ENCODE data around the gene PACRG. TPM values are rescaled to one million over a fixed set of nuclear protein-coding genes. Genes with fewer than 3 reads are reported as not detected.

Gene PACRG
- polyA plus RNA-seq, 3 donors: not detected

GRCh38 chr6:163340201-163340887, 612.6 kb downstream of the PACRG start:
- H3K36me3 Mint-ChIP-seq: no peaks in the 10 kb centered on the region
- no peak for DNase-seq
- no peak overlapping the region for H3K4me3 Mint-ChIP-seq
- TF ChIP-seq CTCF (IDR thresholded peaks at IDR 0.05): no peak
- intact Hi-C loops (cut with micrococcal nuclease): no loop called here
- H3K79me2 ChIP-seq (ENCODE audit: insufficient read depth, low read length): no peaks in the 10 kb centered on the region
- no peak overlapping the region for H3K9ac ChIP-seq (ENCODE audit: insufficient read depth, low read length, poor library complexity, severe bottlenecking)
- no peak overlapping the region for H3K27ac Mint-ChIP-seq
- 87% methylated on average over 7 of the region's 19 CpGs for WGBS (ENCODE audit: insufficient coverage)
- peaks cover 0 to 3% (median 0%) of the 10 kb centered on the region in 7 donors for H3K9me3 Mint-ChIP-seq
- H3K4me2 ChIP-seq (replicated peaks; ENCODE audit: extremely low read depth, low read length, poor library complexity, severe bottlenecking): no peak overlapping the region
- peaks cover 3 to 10% (median 4%) of the 10 kb centered on the region in 3 donors for H3K27me3 Mint-ChIP-seq (ENCODE audit: low read depth in 3 of 3)
- H3K9me3 ChIP-seq (replicated peaks in 1 of 2; ENCODE audit: control insufficient read depth in 1 of 2, insufficient read depth in 1 of 2, low read length in 2 of 2): no peaks in the 10 kb centered on the region
- no peak overlapping the region for H3K4me3 ChIP-seq (replicated peaks in 1 of 3; ENCODE audit: low read depth in 2 of 3, low read length in 3 of 3)
- no peak overlapping the region for H2AFZ ChIP-seq (ENCODE audit: insufficient read depth, low read depth, low read length, poor library complexity, severe bottlenecking)
- peaks cover 19% of the 10 kb centered on the region for H3K4me1 Mint-ChIP-seq
- H3K27me3 ChIP-seq (ENCODE audit: control insufficient read depth in 2 of 2, insufficient read depth in 2 of 2, low read length in 2 of 2): no peaks in the 10 kb centered on the region
- H3K27ac ChIP-seq (ENCODE audit: low read depth in 1 of 2, low read length in 2 of 2): no peak overlapping the region
- H3K36me3 ChIP-seq (replicated peaks in 1 of 2; ENCODE audit: control insufficient read depth in 1 of 2, insufficient read depth in 2 of 2, low read length in 2 of 2): no peaks in the 10 kb centered on the region
- H4K20me1 ChIP-seq (ENCODE audit: insufficient read depth, low read length): no peaks in the 10 kb centered on the region
- H3K4me1 ChIP-seq (ENCODE audit: control insufficient read depth in 1 of 2, insufficient read depth in 2 of 2, low read length in 2 of 2): peaks cover 14 to 18% of the 10 kb centered on the region in 2 donors

- peaks cover 9% of the 10 kb centered on the region for H3K4me1 Mint-ChIP-seq
- no peak overlapping the region for H3K27ac Mint-ChIP-seq
- Histone ChIP-seq H2AFZ (ENCODE audit: insufficient read depth, low read depth, low read length, poor library complexity, severe bottlenecking) (no peak overlapping the region), H3K27ac (ENCODE audit: low read depth in 1 of 2, low read length in 2 of 2) (no peak overlapping the region), H3K9me3 (replicated peaks in 1 of 2; ENCODE audit: control insufficient read depth in 1 of 2, insufficient read depth in 1 of 2, low read length in 2 of 2) (no peaks in the 10 kb centered on the region), H3K4me3 (replicated peaks in 1 of 3; ENCODE audit: low read depth in 2 of 3, low read length in 3 of 3) (no peak overlapping the region), H3K79me2 (ENCODE audit: insufficient read depth, low read length) (no peaks in the 10 kb centered on the region), H3K4me1 (ENCODE audit: control insufficient read depth in 1 of 2, insufficient read depth in 2 of 2, low read length in 2 of 2) (peaks cover 7 to 11% of the 10 kb centered on the region in 2 donors), H3K4me2 (replicated peaks; ENCODE audit: extremely low read depth, low read length, poor library complexity, severe bottlenecking) (no peak overlapping the region), H3K9ac (ENCODE audit: insufficient read depth, low read length, poor library complexity, severe bottlenecking) (no peak overlapping the region), H4K20me1 (ENCODE audit: insufficient read depth, low read length) (no peaks in the 10 kb centered on the region), H3K27me3 (ENCODE audit: control insufficient read depth in 2 of 2, insufficient read depth in 2 of 2, low read length in 2 of 2) (no peaks in the 10 kb centered on the region), H3K36me3 (replicated peaks in 1 of 2; ENCODE audit: control insufficient read depth in 1 of 2, insufficient read depth in 2 of 2, low read length in 2 of 2) (no peaks in the 10 kb centered on the region)
- no peaks in the 10 kb centered on the region for H3K36me3 Mint-ChIP-seq
- peaks cover 3% of the 10 kb centered on the region in 3 donors for H3K27me3 Mint-ChIP-seq (ENCODE audit: low read depth in 3 of 3)
- no peak for DNase-seq
- 97% methylated on average over 10 of the region's 16 CpGs for WGBS (ENCODE audit: insufficient coverage)
- TF ChIP-seq CTCF (IDR thresholded peaks at IDR 0.05): no peak
- peaks cover 0 to 3% (median 0%) of the 10 kb centered on the region in 7 donors for H3K9me3 Mint-ChIP-seq
- intact Hi-C loops (cut with micrococcal nuclease): no loop called here
- no peak overlapping the region for H3K4me3 Mint-ChIP-seq
These were observed 613.7 kb downstream of the PACRG start for GRCh38 chr6:163341224-163342061.
